ENCODE data around the gene NKD2.

DNA sequence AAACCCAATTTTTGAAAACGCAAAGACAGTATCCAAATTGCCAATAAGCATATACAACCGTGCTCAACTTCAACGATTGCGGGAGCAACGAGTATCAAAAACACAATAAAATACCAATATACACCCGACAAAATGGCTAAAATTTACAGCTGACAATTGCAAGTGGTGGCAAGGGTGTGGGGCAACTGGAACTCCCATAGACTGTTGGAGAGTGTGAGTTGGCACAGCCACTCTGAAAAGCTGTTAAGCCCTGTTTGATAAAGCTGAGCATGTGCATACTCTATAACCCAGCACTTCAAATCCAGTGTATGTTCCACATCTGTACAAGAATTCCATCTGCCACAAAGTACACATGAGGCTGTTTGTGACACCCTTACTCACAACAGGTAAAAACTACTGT, 20.3 kb upstream of the NKD2 start:
- no peak for TF ChIP-seq CTCF (IDR thresholded peaks at IDR 0.05)
- no peak for TF ChIP-seq POLR2A (IDR thresholded peaks at IDR 0.05)

All from testis (tissue), 2 donors.